KBM-7 (cell line): Measurements from ENCODE around the gene NOA1.
A peak's percentile ranks its signal among the peaks of the same experiment; 100 is the strongest.
"Not testable (repeated sequence)": the region's sequence is repeated elsewhere in the genome, so short reads cannot be mapped to it uniquely, and the experiment has no call there.

Experiments used
- DNase-seq: peaks from one replicate; pipeline ENCODE4 v3.0.0-alpha.2; 2015
- in situ Hi-C: fragments of 300-500 bp; cut with MboI; formaldehyde crosslinking; loops from 2 replicates; pipeline ENCODE4 v1.14.3; 2020; ENCODE audit warnings: low sequenced_read_pairs, low pct_unique_long_range_greater_than_20kb, mixed read lengths

NOA1 gene

DNA sequence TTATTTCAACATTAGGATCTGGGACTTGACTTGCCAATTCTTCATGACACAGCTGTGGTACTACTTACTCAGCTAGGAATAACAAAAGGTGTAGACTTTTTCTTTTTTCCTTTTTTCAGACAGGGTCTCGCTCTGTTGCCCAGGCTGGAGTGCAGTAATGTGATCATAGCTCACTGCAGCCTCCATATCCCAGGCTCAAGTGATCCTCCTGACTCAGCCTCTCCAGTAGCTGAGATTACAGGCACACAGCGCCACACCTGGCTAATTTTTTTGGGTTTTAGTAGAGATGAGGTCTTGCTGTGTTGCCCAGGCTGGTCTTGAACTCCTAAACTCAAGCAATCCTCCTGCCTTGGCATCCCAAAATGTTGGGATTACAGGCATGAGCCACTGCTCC is 16.3 kb downstream of the NOA1 start:
- in situ Hi-C loops = no loop called here
- DNase-seq = no peak

DNA sequence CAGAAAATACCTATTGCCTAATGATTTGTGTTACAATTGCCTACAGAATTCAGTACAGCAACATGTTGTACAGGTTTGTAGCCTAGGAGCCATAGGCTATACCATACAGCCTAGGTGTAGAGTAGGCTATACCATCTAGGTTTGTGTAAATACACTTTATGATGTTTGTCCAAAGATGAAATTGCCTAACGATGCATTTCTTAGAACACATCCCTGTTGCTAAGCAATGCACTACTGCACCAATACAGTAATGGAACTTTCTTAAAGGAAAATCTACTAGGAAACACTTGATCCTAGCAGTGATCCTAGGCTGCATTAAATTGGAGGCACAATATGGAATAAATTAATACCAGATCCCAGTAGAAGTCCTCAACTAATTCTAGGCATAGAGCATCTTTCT is 18.3 kb downstream of the NOA1 start:
- in situ Hi-C loops = no loop called here
- no peak for DNase-seq

DNA sequence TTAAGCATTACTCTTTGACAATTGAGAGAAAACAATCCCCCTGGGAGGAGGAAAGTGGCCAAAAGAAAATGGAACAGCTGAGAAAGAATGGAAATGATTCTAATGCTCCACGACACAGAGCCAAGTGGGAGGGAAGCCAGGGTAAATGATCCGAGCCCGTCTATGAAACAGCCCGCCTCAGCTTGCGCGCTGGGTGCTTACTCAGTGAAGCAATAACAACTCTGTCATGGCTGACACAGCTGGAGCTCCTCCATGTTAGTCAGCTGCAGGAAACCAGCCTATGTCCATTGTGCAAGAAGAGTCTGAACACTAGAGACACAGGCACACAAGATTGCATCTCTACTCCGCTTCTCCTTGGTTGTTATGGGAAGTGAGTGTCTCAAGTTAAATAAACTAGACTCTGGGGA is 19.3 kb downstream of the NOA1 start:
- DNase-seq = peak; percentile 55
- in situ Hi-C loops = no loop called here

DNA sequence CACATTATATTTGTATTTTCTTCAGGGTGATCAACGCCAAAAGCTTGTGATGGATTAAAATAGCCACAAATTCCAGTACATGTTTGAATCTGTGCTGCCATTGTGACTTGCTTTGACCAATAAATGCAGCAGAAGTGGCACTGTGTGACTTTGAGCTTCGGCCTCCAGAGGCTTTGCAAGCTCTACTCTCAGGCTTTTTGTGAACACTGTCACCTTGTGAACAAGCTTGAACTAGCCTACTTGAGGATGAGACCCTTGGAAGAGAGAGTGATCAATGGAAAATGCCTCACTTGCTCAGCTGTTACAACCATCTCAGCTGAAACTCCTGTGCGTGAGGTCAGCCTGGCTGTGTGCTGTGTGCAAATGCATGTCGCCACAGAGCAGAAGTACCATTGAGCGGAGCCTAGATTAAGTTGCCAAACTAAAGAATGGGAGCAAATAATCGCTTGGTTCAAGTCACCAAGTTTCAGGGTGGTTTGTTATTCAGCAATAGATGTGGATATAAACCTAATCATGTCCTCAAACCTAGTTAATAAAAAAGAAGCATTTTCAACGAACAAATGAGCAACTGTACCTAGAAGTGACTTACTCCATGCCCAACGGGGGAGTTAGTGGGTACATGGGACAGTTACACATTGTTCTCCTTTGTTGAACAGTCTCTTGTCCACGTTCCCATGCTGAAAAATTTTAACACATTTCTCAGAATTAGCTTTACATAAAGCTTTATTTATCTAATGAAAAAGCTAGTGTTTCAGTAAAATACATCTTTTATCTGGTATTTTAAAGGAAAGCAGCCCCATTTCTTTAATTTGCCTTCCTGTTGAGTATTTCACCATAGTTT is 23.5 kb downstream of the NOA1 start:
- no peak for DNase-seq
- in situ Hi-C loops = no loop called here

DNA sequence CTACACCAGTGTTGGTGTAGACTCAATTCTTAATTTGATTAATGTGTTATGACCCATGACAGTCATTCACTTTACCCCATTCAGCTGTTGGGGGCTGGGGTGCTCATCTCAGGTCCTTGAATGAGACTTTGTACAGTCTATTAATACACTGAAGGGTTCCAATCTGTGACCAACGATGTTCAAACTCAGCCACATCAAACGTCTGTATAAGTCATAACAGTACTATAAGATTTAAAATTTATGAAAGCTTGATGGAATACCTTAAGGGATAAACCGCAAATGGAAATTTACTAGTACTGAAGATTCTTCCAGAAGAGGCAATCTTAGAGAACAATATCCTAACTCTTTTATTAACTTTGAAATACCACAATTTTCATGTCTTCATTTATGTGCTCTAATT is 36.0 kb downstream of the NOA1 start:
- in situ Hi-C loops = no loop called here

DNA sequence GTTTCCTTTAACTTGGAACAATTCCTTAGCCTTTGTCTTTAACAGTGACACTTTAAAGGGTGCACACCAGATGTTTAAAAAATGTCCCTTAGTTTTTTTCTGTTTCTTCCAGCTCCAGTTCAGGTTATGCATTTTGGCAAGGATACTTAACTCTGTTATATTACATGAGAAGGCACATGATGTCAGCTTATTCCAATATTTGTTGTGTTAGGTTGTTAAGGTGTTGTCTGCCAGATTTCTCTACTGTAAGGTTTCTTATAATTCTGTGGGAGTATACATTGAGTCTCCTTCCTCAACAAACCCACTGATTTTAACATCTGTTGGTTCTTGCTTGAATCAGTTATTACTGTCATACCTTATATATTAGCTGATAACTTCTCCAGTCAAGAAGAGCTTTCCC is 36.4 kb downstream of the NOA1 start:
- no peak for DNase-seq
- in situ Hi-C loops = no loop called here

More for the DNA sequence above, 36.0 kb downstream of the NOA1 start:
- no peak for DNase-seq

DNA sequence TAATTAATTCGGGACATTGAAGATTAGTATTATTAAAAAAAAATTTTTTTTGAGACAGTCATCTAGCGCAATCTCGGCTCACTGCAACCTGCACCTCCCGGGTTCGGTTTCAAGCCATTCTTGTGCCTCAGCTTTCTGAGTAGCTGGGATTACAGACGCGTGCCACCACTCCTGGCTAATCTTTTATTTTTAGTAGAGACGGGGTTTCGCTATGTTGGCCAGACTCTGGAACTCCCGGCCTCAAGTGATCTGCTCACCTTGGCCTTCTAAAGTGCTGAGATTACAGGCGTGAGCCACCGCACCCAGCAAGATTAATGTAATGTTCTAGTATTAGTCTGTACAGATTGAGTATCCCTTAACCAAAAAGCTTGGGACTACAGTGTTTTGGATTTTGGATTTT is 37.0 kb downstream of the NOA1 start:
- DNase-seq = no peak
- in situ Hi-C loops = no loop called here

DNA sequence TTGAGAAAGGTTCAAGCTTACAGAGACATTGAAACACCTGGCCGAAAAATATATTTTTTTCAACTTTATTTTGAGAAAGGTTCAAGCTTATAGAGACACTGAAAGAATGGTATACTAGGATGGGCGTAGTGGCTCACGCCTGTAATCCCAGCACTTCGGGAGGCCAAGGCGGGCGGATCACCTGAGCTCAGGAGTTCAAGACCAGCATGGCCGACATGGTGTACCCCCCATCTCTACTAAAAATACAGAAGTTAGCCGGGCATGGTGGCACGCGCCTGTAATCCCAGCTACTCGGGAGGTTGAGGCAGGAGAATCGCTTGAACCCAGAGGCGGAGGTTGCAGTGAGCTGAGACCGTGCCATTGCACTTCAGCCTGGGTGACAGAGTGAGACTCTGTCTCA is 37.6 kb downstream of the NOA1 start:
- DNase-seq, in situ Hi-C loops: not testable (repeated sequence)

DNA sequence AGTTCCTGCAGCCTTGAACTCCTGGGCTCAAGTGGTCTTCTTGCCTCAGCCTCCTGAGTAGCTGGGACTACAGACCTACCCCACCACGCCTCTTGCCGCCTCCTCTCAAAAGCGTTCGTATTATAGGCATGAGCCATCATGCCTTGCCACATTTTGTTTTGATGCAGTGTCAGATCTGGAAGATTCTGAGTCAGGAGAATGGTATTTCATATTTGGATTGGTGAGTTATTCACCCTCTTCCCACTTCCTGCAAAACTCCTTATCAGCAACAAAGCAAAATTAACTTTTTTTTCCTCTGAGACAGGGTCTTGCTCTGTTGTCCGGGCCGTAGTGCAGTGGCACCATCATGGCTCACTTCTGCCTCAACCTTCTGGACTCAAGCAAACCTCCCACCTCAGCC is 40.1 kb downstream of the NOA1 start:
- no peak for DNase-seq

DNA sequence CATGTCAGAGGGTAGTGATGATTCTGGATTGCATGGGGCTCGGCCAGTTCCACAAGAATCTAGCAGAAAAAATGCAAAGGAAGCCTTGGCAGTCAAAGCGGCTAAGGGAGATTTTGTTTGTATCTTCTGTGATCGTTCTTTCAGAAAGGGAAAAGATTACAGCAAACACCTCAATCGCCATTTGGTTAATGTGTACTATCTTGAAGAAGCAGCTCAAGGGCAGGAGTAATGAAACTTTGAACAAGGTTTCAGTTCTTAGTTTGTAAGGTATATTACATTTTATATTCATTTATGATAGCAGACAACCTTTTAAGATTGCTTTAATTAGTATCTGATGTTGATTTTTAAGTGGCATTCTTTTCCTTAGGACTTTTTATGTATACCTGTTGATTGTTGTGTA is 45.5 kb downstream of the NOA1 start:
- in situ Hi-C loops = no loop called here
- DNase-seq = no peak

More for the DNA sequence above, 40.1 kb downstream of the NOA1 start:
- in situ Hi-C loops = no loop called here

DNA sequence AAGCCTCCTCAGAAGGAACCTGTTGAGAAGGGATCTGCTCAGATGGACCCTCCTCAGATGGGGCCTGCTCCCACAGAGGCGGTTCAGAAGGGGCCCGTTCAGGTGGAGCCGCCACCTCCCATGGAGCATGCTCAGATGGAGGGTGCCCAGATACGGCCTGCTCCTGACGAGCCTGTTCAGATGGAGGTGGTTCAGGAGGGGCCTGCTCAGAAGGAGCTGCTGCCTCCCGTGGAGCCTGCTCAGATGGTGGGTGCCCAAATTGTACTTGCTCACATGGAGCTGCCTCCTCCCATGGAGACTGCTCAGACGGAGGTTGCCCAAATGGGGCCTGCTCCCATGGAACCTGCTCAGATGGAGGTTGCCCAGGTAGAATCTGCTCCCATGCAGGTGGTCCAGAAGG is 46.8 kb downstream of the NOA1 start:
- in situ Hi-C loops = no loop called here
- no peak for DNase-seq

DNA sequence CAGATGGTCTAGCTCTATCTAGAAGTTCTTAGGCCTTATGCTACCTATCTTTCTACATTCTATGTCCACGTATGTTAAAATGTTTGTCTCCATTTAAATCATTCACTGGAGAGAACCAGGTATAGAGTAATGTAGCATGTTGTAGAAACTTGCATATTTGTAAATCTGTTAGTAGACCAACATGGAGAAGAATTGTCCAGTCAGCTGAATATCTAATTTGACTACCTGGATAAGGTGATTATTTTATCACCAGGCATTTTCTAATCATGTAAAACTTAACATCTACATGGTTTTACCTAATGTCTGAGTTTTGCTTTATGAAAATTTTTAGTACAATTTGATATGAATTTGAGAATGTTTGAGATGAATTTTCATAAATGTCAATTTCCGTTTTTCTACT is 50.2 kb downstream of the NOA1 start:
- in situ Hi-C loops = no loop called here
- no peak for DNase-seq

DNA sequence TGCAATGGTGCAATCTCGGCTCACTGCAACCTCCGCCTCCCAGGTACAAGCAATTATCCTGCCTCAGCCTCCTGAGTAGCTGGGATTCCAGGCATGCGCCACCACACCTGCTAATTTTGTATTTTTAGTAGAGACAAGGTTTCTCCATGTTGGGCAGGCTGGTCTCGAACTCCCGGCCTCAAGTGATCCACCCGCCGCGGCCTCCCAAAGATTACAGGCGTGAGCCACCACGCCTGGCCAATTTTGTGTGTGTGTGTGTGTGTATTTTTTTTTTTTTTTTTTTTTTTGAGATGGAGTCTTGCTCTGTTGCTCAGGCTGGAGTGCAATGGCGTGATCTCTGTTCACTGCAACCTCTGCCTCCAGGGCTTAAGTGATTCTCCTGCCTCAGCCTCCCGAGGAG is 62.4 kb downstream of the NOA1 start:
- in situ Hi-C loops = not testable (repeated sequence)

DNA sequence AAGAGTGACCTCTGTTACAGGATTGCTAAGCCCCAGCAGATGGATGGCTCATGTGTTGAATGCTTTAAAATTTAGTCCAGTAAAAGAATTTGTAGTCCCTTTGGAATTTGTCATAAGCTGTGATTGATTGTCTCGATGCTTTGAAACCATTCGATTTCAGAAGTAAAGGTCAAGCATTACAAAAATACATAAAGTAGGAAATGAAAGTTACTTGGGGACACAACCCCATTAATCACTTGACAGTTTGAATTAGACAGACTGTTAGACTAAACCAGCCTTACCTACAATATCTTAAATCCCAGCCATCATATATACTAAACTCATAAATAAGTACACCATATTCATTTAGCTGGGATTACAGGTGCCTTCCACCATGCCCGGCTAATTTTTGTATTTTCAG is 63.1 kb downstream of the NOA1 start:
- no peak for DNase-seq
- in situ Hi-C loops = no loop called here

More for the DNA sequence above, 62.4 kb downstream of the NOA1 start:
- not testable (repeated sequence) for DNase-seq
